ENCODE measurements around the gene CUBN. TPM values are rescaled to one million over a fixed set of nuclear protein-coding genes. Genes with fewer than 3 reads are reported as not detected.

The CUBN gene
- polyA plus RNA-seq, 1 donor, result 73.9 TPM

- no peak overlapping the region for H3K4me3 ChIP-seq (ENCODE audit: low read length)
- 76% methylated on average over 3 of the region's 4 CpGs for WGBS (ENCODE audit: insufficient coverage, low lambda C conversion rate)
- H3K27ac ChIP-seq (ENCODE audit: low read length), result no peak overlapping the region
- H3K36me3 ChIP-seq (ENCODE audit: control insufficient read depth, insufficient read depth, low read length), result no peaks in the 10 kb centered on the region
- H3K9me3 ChIP-seq (ENCODE audit: control insufficient read depth, low read depth, low read length), result no peaks in the 10 kb centered on the region
- DNase-seq, result no peak
- H3K4me1 ChIP-seq (ENCODE audit: control insufficient read depth, insufficient read depth, low read length), result peaks cover 3% of the 10 kb centered on the region
- no peaks in the 10 kb centered on the region for H3K27me3 ChIP-seq (ENCODE audit: control insufficient read depth, insufficient read depth, low read length)
Observed at GRCh38 chr10:16857419-16857818, 272.2 kb downstream of the CUBN start.

- no CpG with 5 or more reads among the region's 4 CpGs for WGBS (ENCODE audit: insufficient coverage, low lambda C conversion rate)
- Histone ChIP-seq H3K27ac (ENCODE audit: low read length) (no peak overlapping the region), H3K27me3 (ENCODE audit: control insufficient read depth, insufficient read depth, low read length) (no peaks in the 10 kb centered on the region), H3K9me3 (ENCODE audit: control insufficient read depth, low read depth, low read length) (no peaks in the 10 kb centered on the region), H3K36me3 (ENCODE audit: control insufficient read depth, insufficient read depth, low read length) (no peaks in the 10 kb centered on the region), H3K4me3 (ENCODE audit: low read length) (no peak overlapping the region), H3K4me1 (ENCODE audit: control insufficient read depth, insufficient read depth, low read length) (peaks cover 3% of the 10 kb centered on the region)
- no peak for DNase-seq
Observed at GRCh38 chr10:16856567-16856966, 273.0 kb downstream of the CUBN start.

- 100% methylated on average over 2 of the region's 5 CpGs for WGBS (ENCODE audit: insufficient coverage, low lambda C conversion rate)
- H3K27me3 ChIP-seq (ENCODE audit: control insufficient read depth, insufficient read depth, low read length), result no peaks in the 10 kb centered on the region
- H3K4me3 ChIP-seq (ENCODE audit: low read length), result no peak overlapping the region
- no peaks in the 10 kb centered on the region for H3K9me3 ChIP-seq (ENCODE audit: control insufficient read depth, low read depth, low read length)
- H3K36me3 ChIP-seq (ENCODE audit: control insufficient read depth, insufficient read depth, low read length), result no peaks in the 10 kb centered on the region
- no peak overlapping the region for H3K27ac ChIP-seq (ENCODE audit: low read length)
- peaks cover 3% of the 10 kb centered on the region for H3K4me1 ChIP-seq (ENCODE audit: control insufficient read depth, insufficient read depth, low read length)
- DNase-seq, result no peak
Observed at GRCh38 chr10:16856092-16856491, 273.5 kb downstream of the CUBN start.

- no peaks in the 10 kb centered on the region for H3K36me3 ChIP-seq (ENCODE audit: control insufficient read depth, insufficient read depth, low read length)
- DNase-seq, result peak; percentile 31 to 60
- no peak overlapping the region for H3K27ac ChIP-seq (ENCODE audit: low read length)
- peaks cover 3% of the 10 kb centered on the region for H3K4me1 ChIP-seq (ENCODE audit: control insufficient read depth, insufficient read depth, low read length)
- H3K9me3 ChIP-seq (ENCODE audit: control insufficient read depth, low read depth, low read length), result no peaks in the 10 kb centered on the region
- H3K27me3 ChIP-seq (ENCODE audit: control insufficient read depth, insufficient read depth, low read length), result no peaks in the 10 kb centered on the region
- H3K4me3 ChIP-seq (ENCODE audit: low read length), result no peak overlapping the region
Observed at GRCh38 chr10:16854623-16855022, 275.0 kb downstream of the CUBN start.

DNA sequence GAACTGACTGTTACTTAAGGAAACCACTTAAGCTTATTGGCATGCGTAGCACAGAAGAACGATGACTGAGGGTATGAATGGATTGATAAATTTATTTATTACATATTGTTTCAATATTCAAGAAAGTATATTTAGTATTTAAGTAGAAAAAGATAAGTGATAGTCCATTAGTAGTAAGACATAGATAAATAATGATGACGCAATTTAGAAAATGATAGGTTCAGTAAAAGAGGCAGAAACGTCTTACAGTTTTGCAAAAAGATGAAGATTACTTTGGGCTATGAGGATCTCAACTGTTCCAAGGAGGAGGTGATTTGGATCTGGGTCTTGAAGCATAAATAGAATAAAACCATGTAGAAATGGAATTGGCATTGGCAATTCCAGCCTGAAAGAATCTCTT lies 275.8 kb downstream of the CUBN start:
- Histone ChIP-seq H3K27me3 (ENCODE audit: control insufficient read depth, insufficient read depth, low read length) (no peaks in the 10 kb centered on the region), H3K4me3 (ENCODE audit: low read length) (no peak overlapping the region), H3K4me1 (ENCODE audit: control insufficient read depth, insufficient read depth, low read length) (peaks cover 3% of the 10 kb centered on the region), H3K36me3 (ENCODE audit: control insufficient read depth, insufficient read depth, low read length) (no peaks in the 10 kb centered on the region), H3K9me3 (ENCODE audit: control insufficient read depth, low read depth, low read length) (no peaks in the 10 kb centered on the region), H3K27ac (ENCODE audit: low read length) (no peak overlapping the region)
- DNase-seq, result no peak
- WGBS (ENCODE audit: insufficient coverage, low lambda C conversion rate), result 79% methylated on average over 3 of the region's 4 CpGs

DNA sequence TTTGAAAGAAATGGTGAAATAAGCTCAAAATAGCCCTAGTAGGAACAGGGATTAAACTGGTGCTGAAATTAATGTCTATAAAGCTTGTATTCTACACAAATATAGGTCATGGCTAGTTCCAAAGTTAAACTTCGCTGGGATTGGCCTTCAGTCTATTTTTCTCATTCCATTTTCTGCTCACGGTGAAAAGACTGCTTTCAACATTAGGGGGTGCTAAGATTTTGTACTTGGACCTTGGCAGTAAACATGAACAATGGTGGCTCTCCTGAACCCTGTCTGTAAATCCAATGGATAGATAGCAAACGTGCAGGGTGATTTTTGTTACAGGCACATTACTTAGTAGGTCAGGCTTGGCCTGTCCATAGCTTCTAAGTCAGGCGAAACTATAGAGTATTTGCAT lies 276.4 kb downstream of the CUBN start:
- peaks cover 3% of the 10 kb centered on the region for H3K4me1 ChIP-seq (ENCODE audit: control insufficient read depth, insufficient read depth, low read length)
- WGBS (ENCODE audit: insufficient coverage, low lambda C conversion rate), result 40% methylated on average over 1 of the region's 4 CpGs
- H3K36me3 ChIP-seq (ENCODE audit: control insufficient read depth, insufficient read depth, low read length), result no peaks in the 10 kb centered on the region
- no peaks in the 10 kb centered on the region for H3K9me3 ChIP-seq (ENCODE audit: control insufficient read depth, low read depth, low read length)
- no peak overlapping the region for H3K4me3 ChIP-seq (ENCODE audit: low read length)
- DNase-seq, result peak in 1 of 2 donors; percentile 20
- H3K27me3 ChIP-seq (ENCODE audit: control insufficient read depth, insufficient read depth, low read length), result no peaks in the 10 kb centered on the region
- no peak overlapping the region for H3K27ac ChIP-seq (ENCODE audit: low read length)

- WGBS (ENCODE audit: insufficient coverage, low lambda C conversion rate), result 100% methylated on average over 1 of the region's 2 CpGs
- H3K36me3 ChIP-seq (ENCODE audit: control insufficient read depth, insufficient read depth, low read length), result no peaks in the 10 kb centered on the region
Observed at GRCh38 chr10:16852624-16853023, 277.0 kb downstream of the CUBN start.

DNA sequence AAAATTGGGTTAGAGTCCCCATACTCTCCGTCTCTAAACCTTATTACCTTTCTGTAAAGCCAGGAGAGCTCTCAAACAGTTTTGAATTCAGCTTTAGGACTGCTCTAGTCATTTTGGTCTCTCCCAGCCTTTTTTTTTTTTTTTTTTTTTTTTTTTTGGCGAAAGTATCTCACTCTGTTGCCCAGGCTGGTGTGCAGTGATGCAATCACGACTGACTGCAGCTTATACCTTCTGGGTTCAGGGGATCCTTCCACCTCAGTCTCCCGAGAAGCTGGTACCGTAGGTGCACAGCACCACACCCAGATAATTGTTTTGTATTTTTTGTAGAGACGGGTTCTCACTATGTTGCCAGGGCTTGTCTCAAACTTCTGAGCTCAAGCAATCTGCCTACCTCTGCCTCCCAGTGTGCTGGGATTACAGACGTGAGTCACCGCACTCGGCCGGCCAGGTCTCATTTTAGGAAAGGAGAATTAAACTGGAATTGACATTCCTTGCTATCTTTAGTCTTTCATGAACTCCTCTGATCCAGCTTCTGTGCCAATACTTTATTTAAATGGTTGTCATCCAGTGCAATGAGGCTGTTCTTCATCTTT lies 281.0 kb downstream of the CUBN start:
- no peak for DNase-seq
- no peaks in the 10 kb centered on the region for H3K9me3 ChIP-seq (ENCODE audit: control insufficient read depth, low read depth, low read length)
- H3K27ac ChIP-seq (ENCODE audit: low read length), result no peak overlapping the region
- H3K4me1 ChIP-seq (ENCODE audit: control insufficient read depth, insufficient read depth, low read length), result no peaks in the 10 kb centered on the region
- no peaks in the 10 kb centered on the region for H3K27me3 ChIP-seq (ENCODE audit: control insufficient read depth, insufficient read depth, low read length)
- no CpG with 5 or more reads among the region's 10 CpGs for WGBS (ENCODE audit: insufficient coverage, low lambda C conversion rate)
- no peak overlapping the region for H3K4me3 ChIP-seq (ENCODE audit: low read length)
- H3K36me3 ChIP-seq (ENCODE audit: control insufficient read depth, insufficient read depth, low read length), result no peaks in the 10 kb centered on the region

More at GRCh38 chr10:16852624-16853023, 277.0 kb downstream of the CUBN start:
- peaks cover 3% of the 10 kb centered on the region for H3K4me1 ChIP-seq (ENCODE audit: control insufficient read depth, insufficient read depth, low read length)
- H3K27me3 ChIP-seq (ENCODE audit: control insufficient read depth, insufficient read depth, low read length), result no peaks in the 10 kb centered on the region
- H3K9me3 ChIP-seq (ENCODE audit: control insufficient read depth, low read depth, low read length), result no peaks in the 10 kb centered on the region
- no peak overlapping the region for H3K4me3 ChIP-seq (ENCODE audit: low read length)
- no peak overlapping the region for H3K27ac ChIP-seq (ENCODE audit: low read length)
- no peak for DNase-seq

GRCh38 chr10:16847644-16848043 lies 282.0 kb downstream of the CUBN start:
- H3K27me3 ChIP-seq (ENCODE audit: control insufficient read depth, insufficient read depth, low read length), result no peaks in the 10 kb centered on the region
- H3K9me3 ChIP-seq (ENCODE audit: control insufficient read depth, low read depth, low read length), result no peaks in the 10 kb centered on the region
- no peak for DNase-seq
- H3K4me1 ChIP-seq (ENCODE audit: control insufficient read depth, insufficient read depth, low read length), result no peaks in the 10 kb centered on the region
- no peaks in the 10 kb centered on the region for H3K36me3 ChIP-seq (ENCODE audit: control insufficient read depth, insufficient read depth, low read length)
- no peak overlapping the region for H3K27ac ChIP-seq (ENCODE audit: low read length)
- no peak overlapping the region for H3K4me3 ChIP-seq (ENCODE audit: low read length)
- WGBS (ENCODE audit: insufficient coverage, low lambda C conversion rate), result 82% methylated on average over 4 of the region's 6 CpGs

DNA sequence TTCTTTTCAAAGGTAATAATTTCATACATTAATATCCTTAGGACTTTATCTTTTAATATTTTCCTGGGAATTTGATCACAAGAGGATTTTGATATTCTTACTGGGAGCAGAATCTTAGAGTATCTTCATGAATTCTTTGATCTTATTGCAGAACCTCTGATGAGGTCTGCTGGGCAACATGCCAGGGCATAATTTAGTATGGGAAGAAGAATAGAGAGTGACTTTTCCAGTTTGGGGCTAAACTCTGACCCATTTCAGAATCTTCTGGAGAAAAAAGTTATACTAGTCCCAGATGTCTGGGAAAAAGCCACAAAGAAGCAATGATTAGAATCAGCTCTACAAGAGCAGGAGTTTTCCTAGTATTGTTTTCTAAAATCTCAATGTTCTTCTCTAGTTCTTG lies 284.4 kb downstream of the CUBN start:
- Histone ChIP-seq H3K4me3 (ENCODE audit: low read length) (no peak overlapping the region), H3K27ac (ENCODE audit: low read length) (no peak overlapping the region), H3K36me3 (ENCODE audit: control insufficient read depth, insufficient read depth, low read length) (no peaks in the 10 kb centered on the region), H3K9me3 (ENCODE audit: control insufficient read depth, low read depth, low read length) (no peaks in the 10 kb centered on the region), H3K27me3 (ENCODE audit: control insufficient read depth, insufficient read depth, low read length) (no peaks in the 10 kb centered on the region), H3K4me1 (ENCODE audit: control insufficient read depth, insufficient read depth, low read length) (no peaks in the 10 kb centered on the region)
- DNase-seq, result no peak

DNA sequence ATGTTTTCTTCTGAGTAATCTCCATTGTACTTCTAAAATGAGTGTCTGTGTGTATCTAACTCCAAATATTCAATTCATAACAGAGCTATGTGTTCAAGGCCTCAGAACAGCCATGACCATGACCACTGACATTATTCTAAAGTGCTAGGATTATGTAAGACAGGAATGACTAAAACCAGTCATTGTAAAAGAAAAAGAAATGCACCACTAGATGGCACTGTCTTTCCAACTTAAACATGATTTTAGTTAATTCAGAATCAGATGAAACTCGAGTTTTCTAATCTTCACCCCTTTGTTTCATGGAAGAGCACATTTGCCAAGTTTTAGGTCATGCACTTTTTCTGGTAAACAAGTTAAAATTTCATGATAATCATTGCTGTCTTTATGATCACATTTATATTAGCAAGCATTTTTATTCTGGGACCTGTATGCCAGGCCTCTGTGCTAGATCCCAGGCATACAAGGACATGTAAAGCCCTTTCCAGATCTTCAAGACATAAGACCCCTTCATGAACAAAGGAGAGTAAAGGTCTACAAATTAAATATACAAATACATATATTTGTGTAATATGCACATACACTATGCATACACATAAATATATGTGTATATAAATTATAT lies 286.2 kb downstream of the CUBN start:
- no peaks in the 10 kb centered on the region for H3K27me3 ChIP-seq (ENCODE audit: control insufficient read depth, insufficient read depth, low read length)
- no peak overlapping the region for H3K27ac ChIP-seq (ENCODE audit: low read length)
- no peak overlapping the region for H3K4me3 ChIP-seq (ENCODE audit: low read length)
- H3K4me1 ChIP-seq (ENCODE audit: control insufficient read depth, insufficient read depth, low read length), result no peaks in the 10 kb centered on the region
- 0% methylated on average over 1 of the region's 1 CpG for WGBS (ENCODE audit: insufficient coverage, low lambda C conversion rate)
- DNase-seq, result peak; percentile 15 to 43
- H3K9me3 ChIP-seq (ENCODE audit: control insufficient read depth, low read depth, low read length), result no peaks in the 10 kb centered on the region
- no peaks in the 10 kb centered on the region for H3K36me3 ChIP-seq (ENCODE audit: control insufficient read depth, insufficient read depth, low read length)

All from large intestine (tissue), 3 donors.